HCT116 (cell line): ENCODE results near the gene DHFR2. TPM values are rescaled to one million over a fixed set of nuclear protein-coding genes. Genes with fewer than 3 reads are reported as not detected.

Experiments used
- ATAC-seq: fragments of 200-7000 bp; cut with Tn5 transposase; 2 replicates; pipeline ENCODE4 v1.9.1; 2020; ENCODE audit warnings: mild to moderate bottlenecking, moderate library complexity
- BruUV-seq: library from RNA; stranded (reverse); fragments of 400-500 nt; replicated peaks from 2 replicates; lab custom pipeline; 2021; lab: Mats Ljungman, UMichigan
- CTCF ChIA-PET: fragments of 300-600 bp; sonication (Branson Sonifier 250); formaldehyde crosslinking; loops from one replicate; lab custom pipeline; 2021; ENCODE audit warnings: antibody characterized with exemption; lab: Charles Lee
- POLR2A ChIA-PET: fragments of 300-600, 350-600 bp; sonication (Branson Sonifier 250); formaldehyde crosslinking; loops from one replicate; lab custom pipeline; 2021; ENCODE audit warnings: antibody characterized with exemption; lab: Charles Lee
- RAD21 ChIA-PET, 2 experiments: fragments of 300-600 bp; sonication (Branson Sonifier 250); formaldehyde crosslinking; loops; one replicate each; lab custom pipeline; 2023; ENCODE audit warnings: low total read pairs in 2 of 2; ENCODE audit not compliant: uncharacterized antibody in 2 of 2, unreplicated experiment in 2 of 2, low non-redundant PET in 1 of 2; lab: Charles Lee
- DNase-seq: peaks from one replicate; pipeline ENCODE4 v3.0.0-alpha.2; 2010; ENCODE audit warnings: low read depth, low spot score
- H2AFZ ChIP-seq: fragments of 200-600 bp; shearing (Covaris generic), sonication (generic); 2 replicates; pipeline ENCODE4 v1.6.1; 2017; ENCODE audit warnings: low read depth, mixed run types, mixed read lengths, antibody characterized with exemption, low read length; ENCODE audit not compliant: poor library complexity, severe bottlenecking
- H3K27ac ChIP-seq: 2 replicates; pipeline ENCODE4 v1.5.1; 2012; ENCODE audit warnings: low read depth, low read length
- H3K27me3 ChIP-seq: fragments of 200-600 bp; sonication (generic); 2 replicates; pipeline ENCODE4 v1.6.1; 2016; ENCODE audit warnings: mixed run types, low read length, mixed read lengths; ENCODE audit not compliant: insufficient read depth
- H3K36me3 ChIP-seq, 2 experiments: fragments of 200-500 bp in 1 of 2; fragments of 200-600 bp in 1 of 2; sonication (Bioruptor generic) in 1 of 2; sonication (generic) in 1 of 2; 2 replicates each; pipeline versions ENCODE4 v1.5.1 to v1.6.1; 2014 to 2016; ENCODE audit warnings: low read length in 2 of 2, inconsistent platforms in 1 of 2, mixed read lengths in 1 of 2, mixed run types in 1 of 2; ENCODE audit not compliant: insufficient read depth in 2 of 2, control insufficient read depth in 1 of 2
- H3K4me1 ChIP-seq, 2 experiments: fragments of 200-600 bp in 1 of 2; sonication (generic) in 1 of 2; 2 replicates each; pipeline versions ENCODE4 v1.5.1 to v1.6.1; 2012 to 2017; ENCODE audit warnings: low read length in 2 of 2, inconsistent platforms in 1 of 2, mild to moderate bottlenecking in 1 of 2, mixed read lengths in 1 of 2, mixed run types in 1 of 2, moderate library complexity in 1 of 2; ENCODE audit not compliant: insufficient read depth in 2 of 2, control insufficient read depth in 1 of 2
- H3K4me2 ChIP-seq: fragments of 200-600 bp; sonication (generic); 2 replicates; pipeline ENCODE4 v1.6.1; 2017; ENCODE audit warnings: mixed run types, low read length, mixed read lengths
- H3K4me3 ChIP-seq, 2 experiments: fragments of 200-600 bp in 1 of 2; sonication (generic) in 1 of 2; replicated peaks in 1 of 2; 2 replicates each; pipeline ENCODE4 v1.5.1; 2011 to 2016; ENCODE audit warnings: low read length in 2 of 2, control low read depth in 1 of 2, low read depth in 1 of 2, mild to moderate bottlenecking in 1 of 2, mixed read lengths in 1 of 2, mixed run types in 1 of 2
- H3K79me2 ChIP-seq: fragments of 200-600 bp; sonication (generic); 2 replicates; pipeline ENCODE4 v1.6.1; 2017; ENCODE audit warnings: mild to moderate bottlenecking, mixed run types, low read length, moderate library complexity, mixed read lengths; ENCODE audit not compliant: insufficient read depth
- H3K9ac ChIP-seq: fragments of 200-600 bp; sonication (generic); 2 replicates; pipeline ENCODE4 v1.6.1; 2016; ENCODE audit warnings: low read length, mixed read lengths
- H3K9me2 ChIP-seq: fragments of 200-600 bp; sonication (generic), shearing (Covaris generic); 2 replicates; pipeline ENCODE4 v1.6.1; 2017; ENCODE audit warnings: mixed run types, mild to moderate bottlenecking, moderate library complexity; ENCODE audit not compliant: insufficient read depth
- H3K9me3 ChIP-seq, 2 experiments: fragments of 200-500 bp in 1 of 2; fragments of 200-600 bp in 1 of 2; sonication (Bioruptor generic) in 1 of 2; sonication (generic) in 1 of 2; 2 replicates each; pipeline ENCODE4 v1.6.1; 2014 to 2017; ENCODE audit warnings: low read length in 2 of 2, mixed read lengths in 2 of 2, inconsistent platforms in 1 of 2, low read depth in 1 of 2, mild to moderate bottlenecking in 1 of 2, mixed run types in 1 of 2, moderate library complexity in 1 of 2; ENCODE audit not compliant: control insufficient read depth in 1 of 2, insufficient read depth in 1 of 2
- H4K20me1 ChIP-seq: fragments of 200-600 bp; sonication (generic), shearing (Covaris generic); 2 replicates; pipeline ENCODE4 v1.6.1; 2017; ENCODE audit warnings: mixed run types, mild to moderate bottlenecking, moderate library complexity; ENCODE audit not compliant: insufficient read depth
- EGR1 ChIP-seq: IDR thresholded peaks from 2 replicates; pipeline ENCODE4 v1.6.1; 2012; ENCODE audit warnings: low read depth
- ELF1 ChIP-seq: IDR thresholded peaks from 2 replicates; pipeline ENCODE4 v1.6.1; 2012; ENCODE audit warnings: low read depth, borderline replicate concordance
- EZH2 ChIP-seq: fragments of 200-600 bp; sonication (generic); IDR thresholded peaks from 2 replicates; pipeline ENCODE4 v1.6.1; 2017; ENCODE audit warnings: antibody characterized with exemption, mixed run types
- EZH2phosphoT487 ChIP-seq: fragments of 200-600 bp; IDR thresholded peaks from 2 replicates; pipeline ENCODE4 v1.6.1; 2018; ENCODE audit warnings: antibody characterized with exemption, borderline replicate concordance
- FOSL1 ChIP-seq: IDR thresholded peaks from 2 replicates; pipeline ENCODE4 v1.6.1; 2012; ENCODE audit warnings: low read depth
- MAX ChIP-seq: IDR thresholded peaks from 2 replicates; pipeline ENCODE4 v1.6.1; 2012
- POLR2A ChIP-seq: IDR thresholded peaks from 2 replicates; pipeline ENCODE4 v1.7.0; 2011; ENCODE audit warnings: borderline replicate concordance; ENCODE audit not compliant: insufficient read depth, insufficient read length; ENCODE audit errors: extremely low read depth
- POLR2AphosphoS5 ChIP-seq: IDR thresholded peaks from 2 replicates; pipeline ENCODE4 v1.6.1; 2011; ENCODE audit warnings: mild to moderate bottlenecking, low read depth, low read length, moderate library complexity
- REST ChIP-seq: IDR thresholded peaks from 2 replicates; pipeline ENCODE4 v1.6.1; 2012; ENCODE audit warnings: low read depth
- SIN3A ChIP-seq: IDR thresholded peaks from 2 replicates; pipeline ENCODE4 v1.6.1; 2012; ENCODE audit warnings: low read depth
- SP1 ChIP-seq: IDR thresholded peaks from 2 replicates; pipeline ENCODE4 v1.6.1; 2012; ENCODE audit warnings: low read depth
- SRF ChIP-seq: IDR thresholded peaks from 2 replicates; pipeline ENCODE4 v1.6.1; 2012; ENCODE audit warnings: low read depth
- TCF7L2 ChIP-seq: IDR thresholded peaks from 2 replicates; pipeline ENCODE4 v1.7.0; 2011; ENCODE audit warnings: borderline replicate concordance, inconsistent platforms; ENCODE audit not compliant: insufficient read depth, insufficient read length; ENCODE audit errors: extremely low read depth
- YY1 ChIP-seq: IDR thresholded peaks from 2 replicates; pipeline ENCODE4 v1.6.1; 2011; ENCODE audit warnings: low read length, low read depth, moderate library complexity, mild to moderate bottlenecking; ENCODE audit not compliant: insufficient replicate concordance; ENCODE audit errors: extremely low read depth
- ZBTB33 ChIP-seq: IDR thresholded peaks from 2 replicates; pipeline ENCODE4 v1.6.1; 2011; ENCODE audit warnings: mild to moderate bottlenecking, low read length, moderate library complexity; ENCODE audit not compliant: insufficient replicate concordance; ENCODE audit errors: extremely low read depth
- intact Hi-C: fragments of 100-400 bp; cut with micrococcal nuclease; formaldehyde crosslinking; loops from 2 replicates; pipeline ENCODE4 v1.10.0; 2022
- total RNA-seq: library from RNA; stranded (reverse); gene quantifications from one replicate; pipeline ENCODE4 v1.2.1, GENCODE V29; 2021; ENCODE audit not compliant: unreplicated experiment
- TF ChIP-seq, protein P1 (sequence below), 3 experiments: fragments of 200-600 bp in 1 of 3; sonication (generic) in 1 of 3; IDR thresholded peaks in 2 of 3; conservative IDR thresholded peaks in 1 of 3; 2 replicates each; pipeline ENCODE4 v1.5.1; 2012 to 2017; ENCODE audit warnings: low read depth in 2 of 3, low read length in 2 of 3, antibody characterized with exemption in 1 of 3, borderline replicate concordance in 1 of 3, control low read depth in 1 of 3, mild to moderate bottlenecking in 1 of 3, mixed read lengths in 1 of 3, mixed run types in 1 of 3, moderate library complexity in 1 of 3; ENCODE audit not compliant: insufficient read depth in 1 of 3
- TF ChIP-seq, protein P2 (sequence below): IDR thresholded peaks from 2 replicates; pipeline ENCODE4 v1.6.1; 2012

The DHFR2 gene
- total RNA-seq, 1 experiment from 2014 or later: 1.8 TPM

GRCh38 chr3:94106268-94106667 is 43.6 kb upstream of the DHFR2 start:
- ChIA-PET RAD21 (no interaction called here), CTCF (no interaction called here), POLR2A (no interaction called here)
- no peaks in the 10 kb centered on the region for H4K20me1 ChIP-seq
- H3K79me2 ChIP-seq: no peaks in the 10 kb centered on the region
- intact Hi-C loops: no loop called here
- no peak overlapping the region for H3K9ac ChIP-seq
- TF ChIP-seq FOSL1 (no peak), ZBTB33 (no peak), TCF7L2 (no peak), SP1 (no peak), POLR2A (no peak), EGR1 (no peak), POLR2AphosphoS5 (no peak), EZH2phosphoT487 (no peak), MAX (no peak), EZH2 (no peak), SIN3A (no peak), SRF (no peak), REST (no peak), YY1 (no peak), ELF1 (no peak)
- TF ChIP-seq, protein P1, sequence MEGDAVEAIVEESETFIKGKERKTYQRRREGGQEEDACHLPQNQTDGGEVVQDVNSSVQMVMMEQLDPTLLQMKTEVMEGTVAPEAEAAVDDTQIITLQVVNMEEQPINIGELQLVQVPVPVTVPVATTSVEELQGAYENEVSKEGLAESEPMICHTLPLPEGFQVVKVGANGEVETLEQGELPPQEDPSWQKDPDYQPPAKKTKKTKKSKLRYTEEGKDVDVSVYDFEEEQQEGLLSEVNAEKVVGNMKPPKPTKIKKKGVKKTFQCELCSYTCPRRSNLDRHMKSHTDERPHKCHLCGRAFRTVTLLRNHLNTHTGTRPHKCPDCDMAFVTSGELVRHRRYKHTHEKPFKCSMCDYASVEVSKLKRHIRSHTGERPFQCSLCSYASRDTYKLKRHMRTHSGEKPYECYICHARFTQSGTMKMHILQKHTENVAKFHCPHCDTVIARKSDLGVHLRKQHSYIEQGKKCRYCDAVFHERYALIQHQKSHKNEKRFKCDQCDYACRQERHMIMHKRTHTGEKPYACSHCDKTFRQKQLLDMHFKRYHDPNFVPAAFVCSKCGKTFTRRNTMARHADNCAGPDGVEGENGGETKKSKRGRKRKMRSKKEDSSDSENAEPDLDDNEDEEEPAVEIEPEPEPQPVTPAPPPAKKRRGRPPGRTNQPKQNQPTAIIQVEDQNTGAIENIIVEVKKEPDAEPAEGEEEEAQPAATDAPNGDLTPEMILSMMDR (IDR thresholded peaks at IDR 0.05 in 2 of 3, conservative IDR thresholded peaks at IDR 0.05 in 1 of 3; ENCODE audit: borderline replicate concordance in 1 of 3, insufficient read depth in 1 of 3, low read depth in 2 of 3, low read length in 2 of 3): no peak
- TF ChIP-seq, protein P2, sequence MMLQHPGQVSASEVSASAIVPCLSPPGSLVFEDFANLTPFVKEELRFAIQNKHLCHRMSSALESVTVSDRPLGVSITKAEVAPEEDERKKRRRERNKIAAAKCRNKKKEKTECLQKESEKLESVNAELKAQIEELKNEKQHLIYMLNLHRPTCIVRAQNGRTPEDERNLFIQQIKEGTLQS: no peak
- no peak overlapping the region for H3K4me3 ChIP-seq
- ATAC-seq (no peak), DNase-seq (no peak)
- no peak overlapping the region for H2AFZ ChIP-seq
- no TSS peak for BruUV-seq
- no peaks in the 10 kb centered on the region for H3K9me2 ChIP-seq
- no peak overlapping the region for H3K4me2 ChIP-seq
- H3K36me3 ChIP-seq: no peaks in the 10 kb centered on the region; a peak in 1 of 4 replicates
- H3K4me1 ChIP-seq: no peaks in the 10 kb centered on the region
- no peak overlapping the region for H3K27ac ChIP-seq
- H3K9me3 ChIP-seq: no peaks in the 10 kb centered on the region
- H3K27me3 ChIP-seq: no peaks in the 10 kb centered on the region
